Thoracic aorta (tissue), 2 donors: Measurements from ENCODE around the gene PCGF3. TPM values are rescaled to one million over a fixed set of nuclear protein-coding genes. Genes with fewer than 3 reads are reported as not detected.

Experiments used
- ATAC-seq: fragments of 150-250 bp; one replicate; pipeline ENCODE4 v1.8.0; 2017; ENCODE audit warnings: low read depth; ENCODE audit not compliant: insufficient number of reproducible peaks, low FRiP score
- DNase-seq: peaks from one replicate; pipeline ENCODE4 v3.0.0-alpha.2; 2020; ENCODE audit warnings: low spot score
- H3K27ac ChIP-seq, 2 donors: fragments of 200-600 bp; sonication (generic); 1 replicate in 1 of 2; 2 replicates in 1 of 2; pipeline ENCODE4 v1.5.1; 2016; ENCODE audit warnings: mild to moderate bottlenecking in 2 of 2, moderate library complexity in 2 of 2
- H3K27me3 ChIP-seq: fragments of 200-600 bp; sonication (generic); replicated peaks from 2 replicates; pipeline ENCODE4 v1.6.0; 2016; ENCODE audit warnings: mild to moderate bottlenecking; ENCODE audit not compliant: insufficient read depth
- H3K36me3 ChIP-seq: fragments of 200-600 bp; sonication (generic); one replicate; pipeline ENCODE4 v1.5.1; 2016
- H3K4me1 ChIP-seq, 2 donors: fragments of 200-600 bp; sonication (generic); 1 replicate in 1 of 2; 2 replicates in 1 of 2; pipeline versions ENCODE4 v1.5.1 to v1.6.0; 2016; ENCODE audit warnings: low read depth in 2 of 2, mild to moderate bottlenecking in 1 of 2; ENCODE audit not compliant: control insufficient read depth in 1 of 2
- H3K4me3 ChIP-seq: fragments of 200-600 bp; sonication (generic); 2 replicates; pipeline ENCODE4 v1.5.1; 2016; ENCODE audit warnings: mild to moderate bottlenecking
- H3K9me3 ChIP-seq: fragments of 200-600 bp; sonication (generic); 2 replicates; pipeline ENCODE4 v1.5.1; 2016
- total RNA-seq, 2 donors: library from RNA; depleted of rRNA; stranded (reverse); fragments of >200 nt; gene quantifications; one replicate each; pipeline versions ENCODE4 v1.1.0 to v1.2.3, GENCODE V29; 2016
- TF ChIP-seq, protein P1 (sequence below): fragments of 200-600 bp; sonication (generic); IDR thresholded peaks from one replicate; pipeline ENCODE4 v1.5.1; 2019; ENCODE audit warnings: antibody characterized with exemption

The PCGF3 gene
- total RNA-seq, 2 donors from 2014 or later, result 50.4 to 83.2 TPM

DNA sequence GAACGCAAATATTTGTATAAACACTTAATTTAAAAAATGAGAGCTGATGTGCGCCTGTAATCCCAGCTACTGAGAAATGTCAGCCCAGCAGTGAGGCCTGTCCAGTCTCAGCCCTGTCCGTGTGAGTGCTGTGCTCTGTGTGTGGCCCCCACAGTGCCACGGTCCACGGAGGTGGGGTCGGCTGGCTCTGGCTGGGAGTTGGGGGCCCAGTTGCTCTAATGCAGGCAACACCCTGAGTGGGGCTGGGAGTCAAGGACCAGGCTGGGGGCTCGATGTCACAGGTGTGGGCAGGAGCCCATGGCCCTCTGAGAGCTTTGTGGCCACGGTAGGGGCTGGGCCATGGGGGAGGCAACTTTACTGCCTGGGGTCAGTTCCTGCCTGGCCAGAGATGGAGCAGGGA, 12.8 kb downstream of the PCGF3 start:
- no peak for DNase-seq
- ATAC-seq, result no peak
- Histone ChIP-seq H3K4me1 (no peaks in the 10 kb centered on the region), H3K36me3 (peaks cover 13% of the 10 kb centered on the region), H3K27ac (no peak overlapping the region), H3K9me3 (no peaks in the 10 kb centered on the region), H3K27me3 (no peaks in the 10 kb centered on the region), H3K4me3 (no peak overlapping the region)
- TF ChIP-seq, protein P1, sequence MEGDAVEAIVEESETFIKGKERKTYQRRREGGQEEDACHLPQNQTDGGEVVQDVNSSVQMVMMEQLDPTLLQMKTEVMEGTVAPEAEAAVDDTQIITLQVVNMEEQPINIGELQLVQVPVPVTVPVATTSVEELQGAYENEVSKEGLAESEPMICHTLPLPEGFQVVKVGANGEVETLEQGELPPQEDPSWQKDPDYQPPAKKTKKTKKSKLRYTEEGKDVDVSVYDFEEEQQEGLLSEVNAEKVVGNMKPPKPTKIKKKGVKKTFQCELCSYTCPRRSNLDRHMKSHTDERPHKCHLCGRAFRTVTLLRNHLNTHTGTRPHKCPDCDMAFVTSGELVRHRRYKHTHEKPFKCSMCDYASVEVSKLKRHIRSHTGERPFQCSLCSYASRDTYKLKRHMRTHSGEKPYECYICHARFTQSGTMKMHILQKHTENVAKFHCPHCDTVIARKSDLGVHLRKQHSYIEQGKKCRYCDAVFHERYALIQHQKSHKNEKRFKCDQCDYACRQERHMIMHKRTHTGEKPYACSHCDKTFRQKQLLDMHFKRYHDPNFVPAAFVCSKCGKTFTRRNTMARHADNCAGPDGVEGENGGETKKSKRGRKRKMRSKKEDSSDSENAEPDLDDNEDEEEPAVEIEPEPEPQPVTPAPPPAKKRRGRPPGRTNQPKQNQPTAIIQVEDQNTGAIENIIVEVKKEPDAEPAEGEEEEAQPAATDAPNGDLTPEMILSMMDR, result no peak

- no peaks in the 10 kb centered on the region for H3K27me3 ChIP-seq
These were observed 14.7 kb downstream of the PCGF3 start for GRCh38 chr4:720111-720860.

DNA sequence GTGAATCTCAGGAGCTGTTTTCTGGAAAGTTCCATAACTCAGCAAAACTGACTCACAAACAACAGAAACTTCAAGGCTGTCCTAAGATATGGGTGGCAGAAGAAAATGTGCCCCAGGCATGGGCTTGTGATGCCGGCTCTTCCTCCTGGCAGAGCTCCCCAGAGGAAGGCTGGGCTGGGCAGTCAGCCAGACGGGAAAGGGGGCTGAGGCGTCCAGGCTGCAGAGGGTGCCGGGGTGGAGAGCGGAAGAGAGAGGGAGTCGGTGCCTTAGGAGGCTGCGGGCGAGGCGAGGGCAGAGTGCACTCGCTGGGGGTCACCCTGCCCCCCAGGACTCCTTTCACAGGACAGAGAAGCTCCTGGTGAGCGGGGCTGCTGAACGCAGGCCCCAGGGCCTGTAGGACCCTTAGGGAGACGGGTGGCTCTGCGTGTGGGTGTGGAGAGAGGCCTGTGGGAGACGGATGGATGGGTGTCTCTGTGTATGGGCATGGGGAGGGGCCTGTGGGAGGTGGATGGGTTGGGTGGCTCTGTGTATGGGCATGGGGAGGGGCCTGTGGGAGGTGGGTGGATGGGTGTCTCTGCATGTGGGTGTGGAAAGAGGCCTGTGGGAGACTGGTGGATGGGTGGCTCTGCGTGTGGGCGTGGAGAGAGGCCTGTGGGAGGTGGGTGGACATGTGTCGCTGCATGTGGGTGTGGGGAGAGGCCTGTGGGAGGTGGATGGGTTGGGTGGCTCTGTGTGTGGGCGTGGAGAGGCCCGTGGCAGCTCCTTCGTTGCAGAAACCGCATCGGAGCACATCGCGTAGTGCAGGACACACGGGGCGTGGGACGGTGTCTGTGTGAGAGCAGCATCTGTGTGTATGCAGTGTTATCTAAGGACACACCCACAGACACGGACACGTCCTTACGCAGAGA, 15.9 kb downstream of the PCGF3 start:
- Histone ChIP-seq H3K9me3 (no peaks in the 10 kb centered on the region), H3K4me3 (no peak overlapping the region), H3K4me1 (no peaks in the 10 kb centered on the region), H3K27ac (no peak overlapping the region), H3K27me3 (no peaks in the 10 kb centered on the region), H3K36me3 (peaks cover 5% of the 10 kb centered on the region)
- ATAC-seq (no peak), DNase-seq (no peak)
- TF ChIP-seq, protein P1, result no peak

More at GRCh38 chr4:720111-720860, 14.7 kb downstream of the PCGF3 start:
- DNase-seq, result no peak
- Histone ChIP-seq H3K36me3 (peaks cover 5% of the 10 kb centered on the region), H3K9me3 (no peaks in the 10 kb centered on the region), H3K27ac (no peak overlapping the region), H3K4me1 (no peaks in the 10 kb centered on the region), H3K4me3 (no peak overlapping the region)
- ATAC-seq, result no peak
- TF ChIP-seq, protein P1, result no peak

DNA sequence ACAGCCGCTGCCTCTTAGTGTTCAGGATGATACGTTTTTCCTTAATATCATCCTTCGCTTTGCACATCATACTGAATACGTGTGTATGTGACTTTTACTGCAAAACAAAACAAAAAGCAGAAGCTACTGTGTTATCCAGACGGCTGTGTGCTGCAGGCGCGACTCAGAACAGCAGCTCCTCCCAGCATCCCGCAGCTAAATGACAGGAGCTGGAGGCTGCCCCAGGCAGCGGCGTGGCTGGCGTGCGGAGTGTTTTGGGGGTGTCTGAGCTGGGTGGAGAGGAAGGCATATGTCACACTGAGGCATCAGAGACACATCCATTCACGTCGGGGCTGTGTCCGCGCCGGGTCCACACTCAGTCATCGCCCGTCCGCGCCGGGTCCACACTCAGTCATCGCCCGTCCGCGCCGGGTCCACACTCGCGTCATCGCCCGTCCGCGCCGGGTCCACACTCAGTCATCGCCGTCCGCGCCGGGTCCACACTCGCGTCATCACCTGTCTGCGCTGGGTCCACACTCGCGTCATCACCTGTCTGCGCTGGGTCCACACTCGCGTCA, 16.6 kb downstream of the PCGF3 start:
- H3K4me1 ChIP-seq, result no peaks in the 10 kb centered on the region

More for the DNA sequence above, 16.6 kb downstream of the PCGF3 start:
- peaks cover 5% of the 10 kb centered on the region for H3K36me3 ChIP-seq
- H3K4me3 ChIP-seq, result no peak overlapping the region
- no peaks in the 10 kb centered on the region for H3K27me3 ChIP-seq
- H3K9me3 ChIP-seq, result no peaks in the 10 kb centered on the region
- no peak for ATAC-seq
- H3K27ac ChIP-seq, result no peak overlapping the region
- no peak for DNase-seq
- TF ChIP-seq, protein P1, result no peak
